Measurements from ENCODE around the gene DDX25. TPM values are rescaled to one million over a fixed set of nuclear protein-coding genes. Genes with fewer than 3 reads are reported as not detected.
A peak's percentile ranks its signal among the peaks of the same experiment; 100 is the strongest.

DDX25 gene
- total RNA-seq, 2 donors from 2014 or later, result 0.26 TPM; not detected in 1

- no peaks in the 10 kb centered on the region for H3K36me3 ChIP-seq (replicated peaks in 1 of 2; ENCODE audit: insufficient read depth in 1 of 2, low read depth in 2 of 2)
- no peak for TF ChIP-seq CTCF (IDR thresholded peaks at IDR 0.05)
- no peak for TF ChIP-seq POLR2A (IDR thresholded peaks at IDR 0.05)
- ATAC-seq (no peak), DNase-seq (no peak)
- no peak overlapping the region for H3K27ac ChIP-seq
- H3K4me1 ChIP-seq, result no peaks in the 10 kb centered on the region
- no peaks in the 10 kb centered on the region for H3K27me3 ChIP-seq
- no peaks in the 10 kb centered on the region for H3K9me3 ChIP-seq
- intact Hi-C loops (cut with DNase I), result no loop called here
- H3K4me3 ChIP-seq, result no peak overlapping the region
- WGBS, 2 donors, result 61 to 67% methylated on average over 7 of the region's 7 CpGs
Measured at GRCh38 chr11:125968354-125968753, 64.0 kb downstream of the DDX25 start.

GRCh38 chr11:125971618-125972017 lies 67.3 kb downstream of the DDX25 start:
- Histone ChIP-seq H3K27me3 (no peaks in the 10 kb centered on the region), H3K36me3 (replicated peaks in 1 of 2; ENCODE audit: insufficient read depth in 1 of 2, low read depth in 2 of 2) (no peaks in the 10 kb centered on the region), H3K27ac (no peak overlapping the region), H3K4me3 (no peak overlapping the region), H3K9me3 (no peaks in the 10 kb centered on the region), H3K4me1 (no peaks in the 10 kb centered on the region)
- no peak for ATAC-seq
- no peak for DNase-seq
- WGBS, 2 donors, result 70 to 81% methylated on average over 6 of the region's 6 CpGs
- no peak for TF ChIP-seq CTCF (IDR thresholded peaks at IDR 0.05)
- no peak for TF ChIP-seq POLR2A (IDR thresholded peaks at IDR 0.05)
- intact Hi-C loops (cut with DNase I), result no loop called here

GRCh38 chr11:125974284-125974683 lies 70.0 kb downstream of the DDX25 start:
- Histone ChIP-seq H3K27ac (no peak overlapping the region), H3K27me3 (no peaks in the 10 kb centered on the region), H3K4me3 (no peak overlapping the region), H3K36me3 (replicated peaks in 1 of 2; ENCODE audit: insufficient read depth in 1 of 2, low read depth in 2 of 2) (no peaks in the 10 kb centered on the region), H3K4me1 (no peaks in the 10 kb centered on the region), H3K9me3 (no peaks in the 10 kb centered on the region)
- DNase-seq (no peak), ATAC-seq (no peak)
- TF ChIP-seq POLR2A (IDR thresholded peaks at IDR 0.05) (no peak), CTCF (IDR thresholded peaks at IDR 0.05) (no peak)
- intact Hi-C loops (cut with DNase I), result no loop called here

GRCh38 chr11:125975634-125976033 lies 71.3 kb downstream of the DDX25 start:
- Histone ChIP-seq H3K36me3 (replicated peaks in 1 of 2; ENCODE audit: insufficient read depth in 1 of 2, low read depth in 2 of 2) (no peaks in the 10 kb centered on the region), H3K27ac (no peak overlapping the region), H3K4me1 (no peaks in the 10 kb centered on the region), H3K9me3 (no peaks in the 10 kb centered on the region), H3K4me3 (no peak overlapping the region), H3K27me3 (no peaks in the 10 kb centered on the region)
- intact Hi-C loops (cut with DNase I), result no loop called here
- no peak for ATAC-seq
- TF ChIP-seq POLR2A (IDR thresholded peaks at IDR 0.05) (no peak), CTCF (IDR thresholded peaks at IDR 0.05) (no peak)
- no peak for DNase-seq
- WGBS, 2 donors, result 68 to 76% methylated on average over 6 of the region's 6 CpGs

GRCh38 chr11:125976156-125976555 lies 71.8 kb downstream of the DDX25 start:
- H3K4me1 ChIP-seq, result no peaks in the 10 kb centered on the region
- DNase-seq, result no peak
- no peak for TF ChIP-seq POLR2A (IDR thresholded peaks at IDR 0.05)
- no peak for TF ChIP-seq CTCF (IDR thresholded peaks at IDR 0.05)

More at GRCh38 chr11:125976156-125976555, 71.8 kb downstream of the DDX25 start:
- Histone ChIP-seq H3K27ac (peak overlapping the region in 1 of 4 donors; percentile 36), H3K9me3 (no peaks in the 10 kb centered on the region), H3K27me3 (no peaks in the 10 kb centered on the region), H3K36me3 (replicated peaks in 1 of 2; ENCODE audit: insufficient read depth in 1 of 2, low read depth in 2 of 2) (no peaks in the 10 kb centered on the region), H3K4me3 (no peak overlapping the region)
- intact Hi-C loops (cut with DNase I), result no loop called here
- ATAC-seq, result no peak

Measured in body of pancreas (tissue), 4 donors.